ENCODE measurements around the gene SEMA4D.

DNA sequence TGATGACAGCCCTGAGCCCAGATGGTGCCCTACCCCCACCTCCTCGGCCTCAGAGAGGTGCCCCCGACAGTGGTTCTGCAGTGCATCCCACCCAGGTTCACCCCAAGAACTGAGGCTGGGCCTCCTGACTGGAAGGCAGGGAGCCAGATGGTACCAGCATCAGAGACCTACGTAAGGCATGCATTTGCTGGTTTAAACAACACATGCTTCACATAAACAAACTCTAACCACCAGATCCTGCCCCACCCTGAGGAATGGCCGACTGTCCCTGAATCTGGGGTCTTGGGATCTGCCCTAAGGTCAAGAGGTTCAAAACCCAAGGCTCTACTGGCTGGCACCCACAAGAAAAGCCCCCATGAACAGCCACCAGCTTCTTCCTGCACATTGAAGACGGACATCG, 106.3 kb downstream of the SEMA4D start:
- TF ChIP-seq CTCF (IDR thresholded peaks at IDR 0.05) (no peak), POLR2A (IDR thresholded peaks at IDR 0.05) (no peak)

Measured in uterus (tissue), 2 donors.